ENCODE data around the gene AKAIN1. TPM values are rescaled to one million over a fixed set of nuclear protein-coding genes. Genes with fewer than 3 reads are reported as not detected.

Gene AKAIN1
- total RNA-seq, 1 donor from 2014 or later, result 4.5 TPM

- FAIRE-seq, result no peak
- no peak for DNase-seq (ENCODE audit: low spot score in 2 of 2)
Observed at GRCh38 chr18:5103286-5103685, 93.8 kb downstream of the AKAIN1 start.

- FAIRE-seq, result no peak
- DNase-seq (ENCODE audit: low spot score in 2 of 2), result no peak
Observed at GRCh38 chr18:5097116-5097703, 99.8 kb downstream of the AKAIN1 start.

- no peak for FAIRE-seq
- no peak for DNase-seq (ENCODE audit: low spot score in 2 of 2)
Observed at GRCh38 chr18:5095239-5095638, 101.8 kb downstream of the AKAIN1 start.

- DNase-seq (ENCODE audit: low spot score in 2 of 2), result no peak
- FAIRE-seq, result no peak
Observed at GRCh38 chr18:5093902-5094301, 103.2 kb downstream of the AKAIN1 start.

Other genes with a start within 250 kb of the AKAIN1 start
- gene ZBTB14, start 98.5 kb upstream of the AKAIN1 start, total RNA-seq, result 33.4 TPM

Measured in frontal cortex (tissue), 4 donors.